SU-DHL-6 (cell line): ENCODE data around the gene MMP7.

Experiments
- EZH2phosphoT487 ChIP-seq: fragments of 200-600 bp; sonication (generic), shearing (Covaris generic); conservative IDR thresholded peaks from 2 replicates; pipeline ENCODE4 v1.6.1; 2018; ENCODE audit warnings: mild to moderate bottlenecking, antibody characterized with exemption, low read length, moderate library complexity, mixed read lengths
- TF ChIP-seq, protein P1 (sequence below): fragments of 200-600 bp; sonication (generic); IDR thresholded peaks from one replicate; pipeline ENCODE4 v1.5.1; 2017; ENCODE audit warnings: antibody characterized with exemption, mild to moderate bottlenecking, low read length, moderate library complexity; ENCODE audit not compliant: insufficient read depth, poor library complexity, severe bottlenecking

DNA sequence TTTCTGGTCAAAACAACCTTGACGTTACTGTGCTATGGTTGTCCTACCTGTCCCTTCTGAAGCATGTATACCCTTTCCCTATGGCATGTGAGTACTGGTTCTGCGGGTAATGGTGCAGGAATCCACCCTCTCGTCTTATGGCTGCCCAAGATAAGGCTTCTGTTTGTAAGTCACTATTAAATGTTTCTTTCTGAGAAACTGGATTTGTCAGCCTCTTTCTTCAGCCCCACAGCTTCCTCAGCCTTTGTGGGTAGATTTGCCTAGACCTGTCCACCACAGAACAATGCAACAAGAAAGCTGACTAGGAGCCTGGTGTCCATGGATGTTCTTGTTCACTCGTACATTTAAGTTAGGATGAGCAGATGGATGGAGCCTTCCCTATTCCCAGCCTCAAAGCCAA, 14.4 kb downstream of the MMP7 start:
- TF ChIP-seq, protein P1, sequence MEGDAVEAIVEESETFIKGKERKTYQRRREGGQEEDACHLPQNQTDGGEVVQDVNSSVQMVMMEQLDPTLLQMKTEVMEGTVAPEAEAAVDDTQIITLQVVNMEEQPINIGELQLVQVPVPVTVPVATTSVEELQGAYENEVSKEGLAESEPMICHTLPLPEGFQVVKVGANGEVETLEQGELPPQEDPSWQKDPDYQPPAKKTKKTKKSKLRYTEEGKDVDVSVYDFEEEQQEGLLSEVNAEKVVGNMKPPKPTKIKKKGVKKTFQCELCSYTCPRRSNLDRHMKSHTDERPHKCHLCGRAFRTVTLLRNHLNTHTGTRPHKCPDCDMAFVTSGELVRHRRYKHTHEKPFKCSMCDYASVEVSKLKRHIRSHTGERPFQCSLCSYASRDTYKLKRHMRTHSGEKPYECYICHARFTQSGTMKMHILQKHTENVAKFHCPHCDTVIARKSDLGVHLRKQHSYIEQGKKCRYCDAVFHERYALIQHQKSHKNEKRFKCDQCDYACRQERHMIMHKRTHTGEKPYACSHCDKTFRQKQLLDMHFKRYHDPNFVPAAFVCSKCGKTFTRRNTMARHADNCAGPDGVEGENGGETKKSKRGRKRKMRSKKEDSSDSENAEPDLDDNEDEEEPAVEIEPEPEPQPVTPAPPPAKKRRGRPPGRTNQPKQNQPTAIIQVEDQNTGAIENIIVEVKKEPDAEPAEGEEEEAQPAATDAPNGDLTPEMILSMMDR: no peak
- no peak for TF ChIP-seq EZH2phosphoT487
